HG02759 (cell line): ENCODE measurements around the gene USP6.
"Not testable (repeated sequence)": the region's sequence is repeated elsewhere in the genome, so short reads cannot be mapped to it uniquely, and the experiment has no call there.

Experiments used
- ATAC-seq: cut with Tn5 transposase; IDR thresholded peaks from one replicate; pipeline ENCODE4 v1.9.1; 2021; ENCODE audit warnings: mild to moderate bottlenecking, moderate library complexity; ENCODE audit not compliant: unreplicated experiment

USP6 gene

DNA sequence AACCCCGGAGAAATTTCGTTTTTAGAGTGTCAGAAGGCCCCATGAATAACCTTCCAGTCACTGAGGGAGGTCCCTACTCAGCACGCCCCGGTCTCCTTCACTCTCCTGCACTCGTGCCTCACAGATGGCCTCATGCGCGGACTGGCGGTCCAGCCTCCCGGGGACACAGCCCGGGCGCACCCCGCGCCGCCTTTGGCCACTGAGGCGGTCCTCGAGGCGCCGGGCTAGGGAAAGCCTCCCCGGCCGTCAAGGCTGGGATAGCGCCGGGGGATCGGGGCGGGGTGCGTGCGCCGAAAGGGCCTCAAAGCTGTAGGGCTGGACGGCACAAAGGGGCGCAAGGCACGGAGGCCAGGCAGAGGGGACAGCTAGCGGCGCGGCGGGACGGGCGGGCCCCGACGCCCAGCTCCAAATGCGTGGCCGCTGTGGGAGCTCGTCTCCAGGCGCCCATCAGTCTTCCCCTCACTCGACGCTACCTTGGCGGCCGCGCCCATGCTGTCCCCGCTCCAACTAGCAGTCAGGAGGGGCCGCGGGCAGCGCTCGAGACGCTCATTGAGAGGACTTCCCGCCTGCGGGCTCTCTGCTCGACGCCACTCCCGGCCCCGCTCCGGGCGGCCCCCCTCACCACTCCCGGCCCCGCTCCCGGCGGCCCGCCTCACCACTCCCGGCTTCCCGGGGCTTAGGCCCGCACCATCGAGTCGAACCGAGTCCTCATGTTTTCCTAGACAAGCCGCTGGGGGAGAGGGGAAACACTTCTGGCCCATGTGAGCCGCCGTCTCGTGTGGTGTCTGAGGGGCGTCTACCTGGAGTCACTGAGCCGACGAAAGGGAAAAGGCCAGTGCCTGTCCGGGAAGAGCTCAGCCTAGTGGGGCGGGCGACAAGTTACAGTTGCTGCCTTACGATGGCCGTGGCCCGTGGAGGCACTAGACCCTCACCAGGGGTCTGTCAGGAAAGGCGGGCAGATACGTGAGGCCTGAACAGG, at the start of gene USP6:
Gene USP6, plus strand, starts transcription at position 360 of the 979 bp plus-strand sequence. CDS start 14,336 bp downstream, outside the sequence.
- no peak for ATAC-seq

DNA sequence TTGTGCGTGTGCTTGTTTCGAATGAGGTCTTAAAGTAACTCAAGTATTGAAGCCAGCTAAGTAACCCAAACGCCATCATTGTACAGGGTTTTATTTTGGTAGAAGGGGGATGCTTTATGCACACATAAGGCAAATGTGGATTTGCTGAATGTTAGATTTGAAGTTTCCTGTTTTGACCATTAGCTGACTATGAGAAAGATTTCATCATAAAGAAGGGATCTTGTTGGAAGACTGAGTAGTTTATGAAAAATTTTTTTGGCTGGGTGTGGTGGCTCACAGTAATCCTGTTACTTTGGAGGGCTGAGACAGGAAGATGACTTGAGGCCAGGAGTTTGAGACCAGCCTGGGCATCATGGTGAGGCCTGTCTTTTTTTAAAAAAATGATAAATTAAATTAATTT, 47.6 kb upstream of the USP6 start:
- ATAC-seq, result no peak

DNA sequence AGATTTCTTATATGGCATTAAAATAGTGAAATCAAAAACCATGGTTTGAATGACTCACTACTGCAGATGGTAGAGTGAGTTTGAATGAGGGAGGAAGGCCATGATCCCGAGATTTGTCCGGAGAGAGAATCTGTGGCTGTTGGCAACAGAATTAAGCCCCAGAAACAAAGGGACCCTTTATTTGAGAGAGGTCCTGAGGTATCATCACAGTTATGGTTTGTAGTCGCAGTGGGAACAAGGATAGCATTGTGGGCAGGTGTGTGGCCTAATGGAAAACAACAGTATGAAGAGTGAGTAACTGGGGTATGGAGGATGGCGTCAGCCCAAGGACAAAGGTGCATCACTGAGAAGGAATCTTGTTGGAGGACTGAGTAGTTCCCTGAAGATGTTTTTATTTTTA, 46.1 kb upstream of the USP6 start:
- no peak for ATAC-seq

DNA sequence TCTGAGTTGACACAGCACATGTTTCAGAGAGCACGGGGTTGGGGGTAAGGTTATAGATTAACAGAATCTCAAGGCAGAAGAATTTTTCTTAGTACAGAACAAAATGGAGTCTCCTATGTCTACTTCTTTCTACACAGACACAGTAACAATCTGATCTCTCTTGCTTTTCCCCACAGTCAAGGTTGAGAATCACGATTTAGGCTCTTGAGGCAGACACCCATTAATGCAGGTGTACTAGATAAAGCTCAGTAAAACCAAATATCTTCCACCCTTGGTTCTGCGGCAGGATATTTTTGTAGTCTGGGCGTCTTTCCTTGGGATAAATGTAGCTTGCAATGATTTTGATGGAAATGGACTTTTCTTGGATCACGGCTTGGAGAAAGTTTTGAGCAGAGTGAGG, 40.4 kb upstream of the USP6 start:
- ATAC-seq, result not testable (repeated sequence)

DNA sequence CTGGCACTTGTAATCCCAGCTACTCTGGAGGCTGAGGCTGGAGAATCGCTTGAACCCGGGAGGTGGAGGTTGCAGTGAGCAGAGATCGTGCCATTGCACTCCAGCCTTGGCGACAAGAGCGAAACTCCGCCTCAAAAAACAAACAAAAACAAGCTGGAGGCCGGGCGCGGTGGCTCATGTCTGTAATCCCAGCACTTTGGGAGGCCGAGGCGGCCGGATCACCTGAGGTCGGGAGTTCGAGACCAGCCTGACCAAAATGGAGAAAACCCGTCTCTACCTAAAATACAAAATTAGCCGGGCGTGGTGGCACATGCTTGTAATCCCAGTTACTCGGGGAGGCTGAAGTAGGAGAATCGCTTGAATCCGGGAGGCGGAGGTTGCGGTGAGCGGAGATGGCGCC, 38.6 kb upstream of the USP6 start:
- ATAC-seq, result not testable (repeated sequence)

DNA sequence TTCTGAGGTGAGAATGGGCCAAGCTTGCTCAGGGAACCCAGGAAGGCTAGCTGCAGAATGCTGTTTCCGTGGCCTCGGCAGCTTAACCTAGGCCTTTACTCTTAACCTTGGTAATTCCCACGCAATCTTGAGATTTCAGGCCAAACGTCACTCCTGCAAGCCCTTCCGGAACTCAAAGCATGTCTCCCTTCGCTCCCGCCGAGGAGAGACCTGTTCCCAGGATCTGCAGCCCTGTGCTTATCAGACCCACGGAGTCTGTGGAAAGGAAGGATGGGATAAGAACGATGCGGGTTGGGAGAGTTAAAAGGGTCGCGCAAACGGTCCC, 38.1 kb upstream of the USP6 start:
- no peak for ATAC-seq

DNA sequence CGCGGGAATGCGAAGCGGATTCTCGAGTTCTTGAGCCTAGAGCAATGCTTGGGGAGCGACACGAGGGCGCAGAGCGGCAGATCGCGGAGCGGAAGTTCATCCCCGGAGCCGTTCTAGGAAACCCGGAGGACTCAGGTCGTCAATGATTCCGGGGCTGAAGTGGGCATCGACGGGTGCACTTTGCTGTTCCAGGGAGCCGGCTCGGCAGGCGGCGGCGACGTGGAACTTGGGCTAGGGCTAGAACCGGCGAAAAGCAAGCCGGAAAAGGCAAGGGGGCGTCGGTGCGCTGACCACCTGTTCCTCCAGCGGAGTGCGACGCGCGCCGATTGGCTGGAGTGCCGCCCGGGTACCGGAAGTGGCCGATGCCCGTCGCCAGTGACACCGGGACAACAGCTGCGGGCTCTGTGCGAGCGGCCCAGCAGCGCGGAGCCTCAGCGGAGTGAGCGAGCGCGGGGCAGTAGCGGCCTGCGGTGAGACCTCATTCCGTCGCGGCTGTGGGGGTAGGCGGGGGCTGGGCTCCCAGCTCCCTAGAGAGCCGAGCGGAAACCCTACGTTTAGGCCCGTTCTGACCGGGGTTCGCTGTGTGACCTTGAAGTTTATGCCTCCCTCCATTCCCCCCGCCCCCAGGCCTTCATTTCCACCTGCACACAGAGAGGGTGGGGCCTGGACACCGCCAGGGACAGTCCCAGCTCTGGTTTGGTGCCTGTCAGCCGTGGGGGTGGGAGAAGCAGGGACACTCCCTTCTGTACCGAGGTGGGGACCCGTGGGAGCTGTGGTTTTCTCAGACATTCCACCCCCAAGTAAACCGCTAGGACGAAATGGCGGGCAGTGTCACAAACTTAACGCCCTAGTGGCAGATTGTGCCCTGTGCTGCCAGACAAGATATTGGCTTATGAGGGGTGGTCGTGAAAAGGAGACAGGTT, 37.5 kb upstream of the USP6 start, which contains the start of gene ZFP3:
Gene ZFP3, plus strand, starts transcription at position 362 of the 923 bp plus-strand sequence. CDS start 13,038 bp downstream, outside the sequence.
- peak; percentile 85 for ATAC-seq

DNA sequence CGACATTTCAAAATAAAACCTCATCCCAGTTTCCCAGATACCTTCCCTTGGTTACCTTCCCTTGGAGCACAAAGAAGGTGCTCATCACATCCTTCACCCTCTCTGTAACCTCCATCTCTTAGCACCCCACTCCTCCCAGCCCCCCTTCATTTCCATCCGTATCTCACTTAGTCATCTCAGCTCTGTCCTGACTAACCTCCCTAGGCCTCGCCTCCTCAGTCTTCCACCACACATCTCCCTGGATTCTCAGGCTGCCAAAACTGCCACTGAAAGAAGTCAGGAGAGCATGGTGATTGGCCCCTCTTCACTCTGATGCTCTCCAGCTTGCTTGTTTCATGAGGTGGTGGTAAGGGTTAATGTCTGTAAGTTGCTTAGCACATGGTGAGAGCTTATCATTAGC, 35.2 kb upstream of the USP6 start:
- ATAC-seq, result no peak

DNA sequence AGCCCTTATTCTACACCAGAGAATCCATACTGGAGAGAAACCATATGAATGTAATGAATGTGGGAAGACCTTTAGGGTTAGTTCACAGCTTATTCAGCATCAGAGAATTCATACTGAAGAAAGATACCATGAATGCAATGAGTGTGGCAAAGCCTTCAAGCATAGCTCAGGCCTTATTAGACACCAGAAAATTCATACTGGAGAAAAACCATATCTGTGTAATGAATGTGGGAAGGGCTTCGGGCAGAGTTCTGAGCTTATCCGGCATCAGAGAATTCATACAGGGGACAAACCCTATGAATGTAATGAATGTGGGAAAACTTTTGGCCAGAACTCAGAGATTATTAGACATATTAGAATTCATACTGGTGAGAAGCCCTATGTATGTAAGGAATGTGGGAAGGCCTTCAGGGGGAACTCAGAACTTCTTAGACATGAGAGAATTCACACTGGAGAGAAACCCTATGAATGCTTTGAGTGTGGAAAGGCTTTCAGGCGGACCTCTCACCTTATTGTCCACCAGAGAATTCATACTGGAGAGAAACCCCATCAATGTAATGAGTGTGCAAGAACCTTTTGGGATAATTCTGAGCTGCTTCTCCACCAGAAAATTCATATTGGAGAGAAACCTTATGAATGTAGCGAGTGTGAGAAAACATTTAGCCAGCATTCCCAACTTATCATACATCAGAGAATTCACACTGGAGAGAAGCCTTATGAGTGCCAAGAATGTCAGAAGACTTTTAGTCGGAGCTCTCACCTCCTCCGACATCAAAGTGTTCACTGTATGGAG, 23.4 kb upstream of the USP6 start:
- ATAC-seq, result no peak

DNA sequence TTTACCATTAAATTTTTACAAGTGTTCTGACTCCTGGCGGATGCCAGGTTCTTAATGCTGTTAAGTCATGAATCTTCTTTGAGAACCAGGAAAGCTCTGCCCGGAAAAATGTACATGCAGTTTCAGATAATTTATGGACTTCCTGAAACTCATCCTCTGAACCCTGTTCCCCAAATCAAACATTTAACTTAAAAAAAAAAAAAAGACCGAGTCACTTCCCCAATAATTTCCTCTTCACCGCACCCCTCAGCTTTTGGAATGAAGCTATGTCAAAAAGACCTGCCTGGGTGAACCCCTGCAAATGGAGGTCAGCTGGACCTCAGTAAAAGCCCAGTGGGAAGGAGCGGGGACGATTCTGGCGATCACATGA, 19.1 kb upstream of the USP6 start:
- no peak for ATAC-seq

DNA sequence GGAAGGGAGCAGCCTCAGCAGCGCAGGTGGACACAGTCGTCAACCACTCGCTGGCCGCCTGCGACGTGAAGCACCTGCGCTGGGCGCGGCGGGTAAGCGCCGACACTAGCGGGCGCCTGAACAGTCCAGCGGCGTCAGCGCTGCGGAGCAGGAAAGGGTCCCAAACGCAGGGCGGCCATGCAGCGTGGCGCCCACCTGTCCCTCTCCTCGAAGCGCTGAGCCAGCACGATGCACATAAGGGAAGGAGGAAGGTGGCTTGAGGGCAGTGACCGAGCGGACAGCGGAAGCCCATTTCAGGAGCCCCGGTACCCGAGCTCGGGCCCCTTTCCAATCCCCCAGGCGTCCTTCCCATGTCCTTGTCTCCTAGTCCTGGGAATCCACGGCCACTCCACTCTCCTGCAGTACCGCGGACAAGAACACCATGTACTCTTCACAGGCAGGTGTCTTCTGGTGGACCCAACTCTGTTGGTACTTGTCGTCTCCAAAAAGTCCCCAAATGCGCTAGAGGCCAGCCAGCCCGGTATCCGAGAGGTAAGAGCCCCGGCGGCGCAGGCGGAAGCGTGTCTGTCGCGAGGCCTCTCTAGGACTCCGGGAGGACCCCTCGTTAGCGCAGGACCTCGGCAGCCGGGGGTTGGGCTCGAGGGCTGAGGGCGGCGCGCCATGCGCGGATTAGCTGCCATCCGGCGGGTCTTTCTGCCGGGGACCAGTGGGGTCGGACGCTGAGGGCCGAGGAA, 18.6 kb upstream of the USP6 start:
- ATAC-seq, result no peak

DNA sequence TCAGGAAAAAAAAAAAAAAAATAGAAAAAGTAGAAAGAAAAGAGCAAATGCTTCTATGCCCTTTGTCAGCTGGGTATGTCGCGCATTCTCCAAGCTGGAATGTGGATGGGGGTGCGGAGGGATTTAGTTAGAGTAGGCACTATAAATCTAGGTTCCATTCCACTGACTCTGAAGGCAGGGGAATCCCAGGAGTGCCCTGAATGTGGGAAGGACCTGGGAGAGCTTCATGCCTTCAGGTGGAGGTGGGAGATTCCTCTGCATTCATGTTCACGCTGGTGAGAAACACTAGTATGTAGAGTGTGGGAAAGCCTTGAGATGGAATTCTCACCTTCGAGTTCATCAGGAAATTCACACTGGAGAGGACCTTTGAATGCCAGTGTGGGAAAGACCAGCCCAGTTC, 16.6 kb upstream of the USP6 start:
- ATAC-seq, result no peak

DNA sequence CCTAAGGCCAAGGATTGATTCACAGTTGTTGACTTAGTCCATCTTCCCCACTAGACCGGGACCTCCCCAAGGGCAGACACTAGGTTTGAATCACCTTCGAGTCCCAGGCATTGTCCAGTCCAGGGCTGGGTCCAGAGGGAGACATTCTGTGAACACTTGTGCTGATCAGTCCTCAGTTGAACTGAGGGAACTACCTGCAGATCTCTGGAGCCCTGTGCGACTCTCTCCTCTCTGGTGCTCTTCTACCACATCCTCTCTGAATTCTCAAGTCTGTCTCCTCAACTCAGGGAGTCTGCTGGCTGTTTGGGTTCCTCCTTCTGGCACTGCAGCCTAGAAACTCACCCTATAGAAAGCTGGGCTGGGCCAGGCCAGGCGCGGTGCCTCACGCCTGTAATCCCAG, 15.0 kb upstream of the USP6 start:
- ATAC-seq, result no peak

DNA sequence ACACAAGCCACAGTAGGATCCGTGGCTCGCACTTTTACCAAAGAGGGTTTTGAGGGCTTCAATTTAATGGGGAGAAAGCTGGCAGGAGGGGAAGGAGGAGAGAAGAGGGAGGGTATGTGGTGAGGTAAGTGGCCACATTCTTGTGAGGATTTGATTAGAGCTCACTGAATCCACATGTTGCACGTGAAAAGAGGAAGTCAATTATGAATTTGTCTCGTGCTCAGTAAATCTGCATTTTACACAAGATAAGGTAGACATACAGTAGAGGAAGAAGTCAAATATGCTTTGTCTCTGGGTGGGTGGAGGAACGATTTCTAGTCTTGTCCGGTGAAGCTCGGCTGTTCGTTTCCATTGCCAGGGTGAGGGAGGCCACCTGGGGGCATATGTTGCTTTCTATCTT, 5.0 kb upstream of the USP6 start:
- ATAC-seq, result no peak

DNA sequence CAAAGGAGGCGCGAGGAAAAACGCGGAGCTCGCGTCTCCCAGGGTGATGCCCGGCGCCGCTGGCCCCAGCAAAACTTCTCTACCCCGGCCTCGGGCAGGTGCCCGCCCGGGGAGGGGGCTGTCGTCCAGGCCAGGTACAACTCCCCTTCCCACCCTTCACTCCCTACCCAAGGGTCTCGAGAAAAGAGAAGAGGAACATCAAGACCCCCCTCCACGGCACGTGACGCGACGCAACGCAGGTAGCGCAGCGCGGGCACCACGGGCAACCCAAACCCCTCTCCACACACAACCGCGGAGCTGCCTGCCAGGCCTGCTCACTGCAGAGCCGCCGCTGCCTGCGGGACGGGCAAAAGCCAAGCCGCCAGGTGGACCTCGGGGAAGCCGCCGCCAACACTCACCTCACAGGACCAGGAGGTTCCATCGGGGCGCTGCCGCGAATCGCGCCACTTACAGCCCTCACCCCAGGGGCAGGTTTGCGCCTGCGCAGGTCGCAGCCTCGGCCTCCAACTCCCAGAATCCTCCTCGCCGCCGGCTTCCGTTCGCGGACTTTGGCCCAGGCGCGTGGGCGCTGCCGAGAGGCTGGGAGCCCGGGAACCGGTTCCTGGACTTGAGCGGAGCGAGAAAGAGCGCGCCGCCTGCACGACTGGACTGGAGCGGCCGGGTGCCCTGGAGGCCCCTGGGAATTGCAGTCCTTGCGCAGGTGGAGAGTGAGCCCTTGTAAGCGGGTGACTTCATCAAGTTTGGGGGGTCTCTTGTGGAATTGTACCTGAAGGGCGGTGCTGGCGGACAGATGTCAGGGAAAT, 4.2 kb upstream of the USP6 start, which contains the start of gene ZNF232:
Gene ZNF232, minus strand, starts transcription at position 477 of the 803 bp plus-strand sequence. Its CDS starts 56 bp downstream, at position 421.
- peak; percentile 87 for ATAC-seq

DNA sequence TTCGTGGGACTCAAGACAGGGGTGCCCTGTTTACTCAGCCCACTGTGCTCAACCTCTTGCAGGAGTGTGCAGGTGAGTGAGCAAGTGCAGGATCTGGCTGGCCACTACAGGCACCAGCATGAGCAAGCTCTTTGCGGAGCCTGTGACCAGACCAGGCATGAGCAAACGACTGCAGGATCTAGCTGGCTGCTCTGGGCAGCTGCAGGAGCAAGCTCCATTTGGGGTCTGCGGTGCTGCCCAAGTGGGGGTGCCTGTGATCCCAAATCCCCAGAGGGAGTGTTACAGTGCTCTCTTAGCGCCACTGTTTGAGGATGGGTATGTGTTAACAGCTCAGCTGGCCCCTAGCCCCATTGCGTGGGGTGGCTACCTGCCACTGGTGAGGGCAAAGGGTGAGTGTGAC, 2.4 kb downstream of the USP6 start:
- ATAC-seq, result no peak

DNA sequence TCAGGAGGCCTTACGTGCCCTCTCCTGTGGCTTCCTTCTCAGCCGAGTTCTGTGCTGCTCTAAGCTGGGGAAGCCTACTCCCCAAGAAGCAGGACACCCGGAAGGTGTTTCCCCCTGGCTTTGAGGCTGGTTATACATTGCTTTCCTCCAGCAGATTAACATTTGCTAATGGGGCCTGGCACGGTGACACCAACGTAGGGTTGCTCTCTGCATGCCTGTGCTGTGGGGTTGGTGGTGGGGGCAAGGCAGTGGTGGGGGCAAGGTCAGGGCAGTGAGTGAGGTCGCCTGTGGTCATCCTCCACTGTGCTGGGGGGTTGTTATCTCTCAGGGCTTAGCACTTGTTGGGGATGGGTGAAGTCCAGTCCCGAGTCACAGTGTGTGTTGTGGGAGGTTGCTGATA, 4.2 kb downstream of the USP6 start:
- ATAC-seq, result no peak

DNA sequence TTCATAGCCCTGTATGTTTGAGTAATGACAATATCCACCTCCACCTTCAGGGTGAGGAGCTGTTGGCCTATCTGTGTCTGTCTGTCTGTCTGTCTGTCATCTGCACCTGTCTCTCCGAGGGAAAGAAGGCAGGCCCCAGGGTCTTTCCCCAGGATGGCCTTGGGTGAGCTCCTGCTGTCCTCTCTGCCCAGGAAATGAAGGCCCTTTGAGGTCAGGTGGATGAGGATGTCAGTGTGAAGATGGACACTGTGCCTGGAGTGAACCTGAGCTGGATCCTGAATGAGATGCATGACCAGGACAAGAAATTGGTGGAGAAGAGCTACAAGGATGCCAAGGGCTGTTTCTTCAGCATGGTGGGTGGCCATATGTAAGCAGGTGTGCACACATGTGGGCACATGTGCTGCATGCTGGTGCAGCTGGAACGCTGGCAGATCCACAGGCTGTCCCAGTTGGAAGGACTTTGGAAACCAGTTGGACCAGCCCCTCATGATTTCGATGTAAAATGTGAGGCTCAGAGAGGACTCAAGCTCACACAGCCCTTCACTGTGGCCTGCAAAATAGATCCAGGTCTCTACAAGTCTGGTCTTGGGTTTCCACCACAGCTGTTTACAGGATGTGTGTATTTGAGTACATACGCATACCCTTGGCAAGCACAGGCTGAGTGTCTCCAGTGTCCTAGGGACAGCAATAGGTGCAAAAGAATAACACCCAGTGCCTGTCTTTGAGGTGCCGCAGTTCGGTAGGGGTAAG, 4.8 kb downstream of the USP6 start:
- ATAC-seq, result not testable (repeated sequence)
